ENCODE results near the gene CTSG.
A peak's percentile ranks its signal among the peaks of the same experiment; 100 is the strongest.
"Not testable (repeated sequence)": the region's sequence is repeated elsewhere in the genome, so short reads cannot be mapped to it uniquely, and the experiment has no call there.

Gene CTSG

DNA sequence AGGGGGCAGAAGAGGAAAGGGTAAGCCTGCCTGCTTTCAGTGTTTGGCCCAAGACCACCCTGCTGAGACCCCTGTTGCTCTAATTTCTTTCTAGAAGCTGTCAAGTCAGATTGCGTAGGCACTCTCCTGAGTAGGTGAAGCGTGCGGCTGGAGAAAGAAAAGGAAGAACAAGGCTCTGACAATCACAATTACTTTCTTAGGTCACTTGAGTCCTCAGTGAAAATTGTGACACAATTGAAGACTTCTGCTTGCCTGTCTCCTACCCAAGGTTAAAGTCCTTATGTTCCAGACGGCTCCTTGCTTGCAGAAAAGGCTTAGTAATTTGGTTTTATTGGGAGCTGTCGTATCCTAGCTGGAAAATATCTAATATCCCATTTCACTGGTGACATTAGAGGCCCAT, 721 bp upstream of the CTSG start:
- Mint-ChIP-seq H3K27me3 (peaks cover 17% of the 10 kb centered on the region), H3K9me3 (no peaks in the 10 kb centered on the region), H3K36me3 (no peaks in the 10 kb centered on the region), H3K4me3 (no peak overlapping the region), H3K4me1 (no peaks in the 10 kb centered on the region), H3K27ac (no peak overlapping the region)
- ATAC-seq = no peak

DNA sequence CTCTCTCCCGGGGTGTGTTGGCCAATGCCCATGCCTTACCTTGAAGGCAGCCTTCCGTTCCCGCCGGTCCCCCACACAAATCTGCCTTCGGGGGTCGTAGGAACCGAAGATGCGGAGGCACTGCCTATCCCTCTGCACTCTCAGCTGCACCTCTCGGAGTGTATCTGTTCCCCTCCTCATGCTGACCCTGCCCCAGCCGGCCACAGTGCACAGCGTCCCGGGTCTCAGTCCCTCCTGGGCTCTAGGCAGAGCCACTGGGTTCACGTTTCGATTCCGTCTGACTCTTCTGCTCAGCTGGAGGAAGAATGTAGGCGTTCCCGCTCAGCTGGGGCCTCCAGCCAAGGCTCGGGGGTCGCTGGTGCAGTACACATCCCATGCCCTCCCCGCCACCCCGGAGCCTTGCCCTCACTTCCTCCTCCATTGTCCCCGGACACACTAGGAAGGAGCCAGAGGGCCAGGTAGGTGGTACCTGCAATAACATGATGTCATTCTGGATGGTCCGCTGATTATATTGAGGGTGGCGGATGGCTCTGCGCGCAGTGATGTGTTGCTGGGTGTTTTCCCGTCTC, 1.8 kb downstream of the CTSG start:
- no peaks in the 10 kb centered on the region for H3K36me3 Mint-ChIP-seq
- H3K4me3 Mint-ChIP-seq = no peak overlapping the region
- no peak overlapping the region for H3K27ac Mint-ChIP-seq
- peak; percentile 36 for ATAC-seq
- H3K27me3 Mint-ChIP-seq = peaks cover 40% of the 10 kb centered on the region
- H3K9me3 Mint-ChIP-seq = peaks cover 7% of the 10 kb centered on the region
- H3K4me1 Mint-ChIP-seq = no peaks in the 10 kb centered on the region

DNA sequence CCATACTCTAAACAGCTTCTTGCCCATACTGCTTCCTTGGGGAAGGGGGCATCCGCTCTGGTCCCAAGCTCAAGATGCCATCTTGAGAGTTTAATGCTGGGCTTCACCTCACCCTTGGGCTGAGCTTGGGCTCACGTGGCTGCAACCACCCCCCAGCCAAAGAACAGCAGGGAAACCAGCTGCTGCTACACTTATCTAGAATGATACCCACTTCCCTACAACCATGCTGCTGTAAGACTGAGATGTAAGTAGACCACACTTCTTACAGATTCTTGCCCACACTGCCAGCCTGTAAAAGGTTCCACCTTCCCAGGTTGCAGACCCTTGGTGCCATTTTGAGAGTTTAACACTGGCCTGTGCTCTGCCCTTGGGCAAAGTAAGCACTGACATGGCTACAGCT, 9.7 kb downstream of the CTSG start:
- H3K4me3 Mint-ChIP-seq = no peak overlapping the region

DNA sequence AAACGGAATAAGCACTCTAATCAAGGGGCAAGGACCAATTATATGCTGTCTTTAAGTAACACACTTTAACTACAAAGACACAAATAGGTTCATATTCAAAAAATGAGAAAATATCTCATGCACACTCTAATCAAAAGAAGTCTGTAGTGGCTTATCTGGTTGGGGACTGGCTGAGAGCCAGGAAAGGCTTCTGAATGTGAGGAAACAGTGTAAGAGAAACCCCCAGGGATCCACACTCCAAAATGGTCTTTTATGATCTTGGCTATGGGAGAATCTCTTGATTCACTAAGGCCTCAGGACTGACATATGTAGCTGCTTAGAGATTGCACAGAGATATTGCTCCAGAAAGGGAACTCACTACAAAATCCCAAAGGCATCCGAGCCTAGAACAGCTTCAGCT, 10.3 kb downstream of the CTSG start:
- Mint-ChIP-seq H3K27me3 (peaks cover 58% of the 10 kb centered on the region), H3K4me1 (no peaks in the 10 kb centered on the region), H3K27ac (no peak overlapping the region), H3K4me3 (no peak overlapping the region), H3K9me3 (peaks cover 37% of the 10 kb centered on the region), H3K36me3 (peaks cover 14% of the 10 kb centered on the region)
- no peak for ATAC-seq

More for the DNA sequence above, 9.7 kb downstream of the CTSG start:
- Mint-ChIP-seq H3K9me3 (peaks cover 37% of the 10 kb centered on the region), H3K27ac (no peak overlapping the region), H3K36me3 (peaks cover 14% of the 10 kb centered on the region), H3K4me1 (no peaks in the 10 kb centered on the region), H3K27me3 (peaks cover 60% of the 10 kb centered on the region)
- no peak for ATAC-seq

DNA sequence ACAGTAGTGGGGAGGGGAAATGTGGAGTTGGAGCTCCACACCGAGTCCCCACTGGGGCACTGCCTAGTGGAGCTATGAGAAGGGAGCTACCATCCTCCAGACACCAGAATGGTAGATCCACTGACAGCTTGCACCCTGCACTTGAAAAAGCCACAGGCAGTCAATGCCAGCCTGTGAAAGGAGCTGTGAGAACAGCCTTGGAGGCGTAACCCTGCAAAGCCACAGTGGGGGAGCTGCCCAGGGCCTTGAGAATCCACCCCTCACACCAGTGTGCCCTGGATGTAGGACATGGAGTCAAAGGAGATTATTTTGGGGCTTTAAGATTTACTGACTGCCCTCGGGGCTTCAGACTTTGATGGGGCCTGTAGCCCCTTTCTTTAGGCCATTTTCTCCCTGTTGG, 12.5 kb downstream of the CTSG start:
- Mint-ChIP-seq H3K36me3 (peaks cover 12% of the 10 kb centered on the region), H3K27me3 (peaks cover 51% of the 10 kb centered on the region), H3K4me1 (no peaks in the 10 kb centered on the region), H3K4me3 (no peak overlapping the region), H3K9me3 (peaks cover 25% of the 10 kb centered on the region), H3K27ac (no peak overlapping the region)
- ATAC-seq = no peak

DNA sequence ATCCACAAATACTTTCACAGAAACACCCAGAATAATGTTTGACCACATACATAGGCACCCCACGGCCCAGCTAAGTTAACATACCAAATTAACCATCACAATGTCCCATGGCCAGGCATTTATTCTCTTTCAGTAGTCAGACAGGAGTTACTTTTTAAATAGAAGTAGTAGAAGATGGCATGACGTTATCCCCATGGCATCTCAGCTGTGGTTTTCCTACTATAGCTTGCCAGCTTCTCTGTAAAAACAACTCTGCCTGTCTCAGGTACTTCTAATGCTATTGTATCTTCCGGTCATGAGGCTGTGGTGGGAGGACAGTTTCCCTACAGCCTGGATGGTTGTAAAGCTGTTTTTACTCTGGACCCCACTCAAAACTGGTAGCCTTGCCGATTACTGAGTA, 19.3 kb downstream of the CTSG start:
- H3K4me3 Mint-ChIP-seq = no peak overlapping the region
- H3K27me3 Mint-ChIP-seq = peaks cover 27% of the 10 kb centered on the region
- H3K27ac Mint-ChIP-seq = no peak overlapping the region
- H3K9me3 Mint-ChIP-seq = peaks cover 9% of the 10 kb centered on the region
- no peak for ATAC-seq
- H3K4me1 Mint-ChIP-seq = no peaks in the 10 kb centered on the region
- H3K36me3 Mint-ChIP-seq = peaks cover 6% of the 10 kb centered on the region

DNA sequence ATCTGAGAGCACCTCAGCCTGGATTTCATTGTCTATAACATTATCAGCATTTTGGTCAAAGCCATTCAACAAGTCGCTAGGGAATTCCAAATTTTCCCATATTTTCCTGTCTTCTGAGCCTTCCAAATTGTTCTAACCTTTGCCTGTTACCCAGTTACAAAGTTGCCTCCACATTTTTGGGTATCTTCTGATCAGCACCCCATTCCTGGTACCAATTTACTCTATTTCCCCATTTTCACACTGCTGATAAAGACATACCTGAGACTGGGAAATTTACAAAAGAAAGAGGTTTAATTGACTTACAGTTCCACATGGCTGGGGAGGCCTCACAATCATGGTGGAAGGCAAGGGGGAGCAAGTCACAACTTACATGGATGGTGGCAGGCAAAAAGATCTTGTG, 27.0 kb downstream of the CTSG start:
- H3K36me3 Mint-ChIP-seq, ATAC-seq, H3K4me3 Mint-ChIP-seq, H3K27ac Mint-ChIP-seq, H3K4me1 Mint-ChIP-seq: not testable (repeated sequence)
- H3K9me3 Mint-ChIP-seq = peaks cover 31% of the 10 kb centered on the region
- H3K27me3 Mint-ChIP-seq = peaks cover 21% of the 10 kb centered on the region

DNA sequence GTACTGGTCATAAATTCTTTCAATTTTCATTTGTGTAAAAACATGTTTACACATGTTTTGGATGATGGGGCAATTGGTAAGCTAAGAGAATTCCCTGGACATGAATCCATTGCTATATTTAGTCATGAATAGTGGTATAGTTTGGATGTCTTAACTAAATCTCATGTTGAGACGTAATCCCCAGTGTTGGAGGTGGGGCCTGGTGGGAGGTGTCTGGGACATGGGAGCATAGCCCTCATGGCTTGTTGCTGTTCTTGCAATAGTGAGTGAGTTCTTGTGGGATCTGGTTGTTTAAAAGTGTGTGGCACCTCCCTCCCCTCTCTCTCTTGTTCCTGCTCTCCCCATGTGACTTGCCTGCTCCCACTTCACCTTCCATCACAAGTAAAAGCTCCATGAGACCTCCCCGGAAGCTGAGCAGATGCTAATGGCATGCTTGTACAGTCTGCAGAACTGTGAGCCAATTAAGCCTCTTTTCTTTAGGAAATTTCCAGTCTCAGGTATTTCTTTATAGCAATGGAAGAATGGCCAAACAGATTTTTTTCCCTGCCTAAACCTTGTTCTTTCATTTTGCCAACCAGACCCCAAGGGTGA, 33.6 kb downstream of the CTSG start:
- Mint-ChIP-seq H3K36me3 (no peaks in the 10 kb centered on the region), H3K27ac (no peak overlapping the region), H3K27me3 (peaks cover 24% of the 10 kb centered on the region), H3K4me3 (no peak overlapping the region), H3K4me1 (no peaks in the 10 kb centered on the region), H3K9me3 (peaks cover 29% of the 10 kb centered on the region)
- ATAC-seq = no peak

DNA sequence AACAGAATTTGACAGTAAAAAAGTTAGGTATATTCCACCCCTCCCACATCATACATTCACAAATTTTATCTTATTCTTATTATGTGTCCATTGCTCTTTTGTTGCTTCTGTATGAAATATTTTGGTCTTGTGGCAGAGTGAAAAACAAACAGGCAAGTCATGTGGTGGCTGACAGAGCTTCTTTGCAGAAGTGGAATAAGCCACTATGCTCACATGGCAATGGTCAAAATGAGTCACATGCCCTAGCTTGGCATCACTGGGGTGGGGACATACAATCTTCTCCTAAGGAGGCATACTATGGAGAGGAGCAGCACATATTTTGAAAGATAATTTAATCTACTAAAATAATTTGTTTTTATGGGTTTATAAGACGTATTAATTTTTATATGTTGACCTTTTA, 40.3 kb downstream of the CTSG start:
- H3K4me3 Mint-ChIP-seq = no peak overlapping the region
- H3K36me3 Mint-ChIP-seq = no peaks in the 10 kb centered on the region
- ATAC-seq = peak; percentile 24
- H3K4me1 Mint-ChIP-seq = peaks cover 13% of the 10 kb centered on the region
- peaks cover 13% of the 10 kb centered on the region for H3K9me3 Mint-ChIP-seq
- no peak overlapping the region for H3K27ac Mint-ChIP-seq
- peaks cover 10% of the 10 kb centered on the region for H3K27me3 Mint-ChIP-seq

DNA sequence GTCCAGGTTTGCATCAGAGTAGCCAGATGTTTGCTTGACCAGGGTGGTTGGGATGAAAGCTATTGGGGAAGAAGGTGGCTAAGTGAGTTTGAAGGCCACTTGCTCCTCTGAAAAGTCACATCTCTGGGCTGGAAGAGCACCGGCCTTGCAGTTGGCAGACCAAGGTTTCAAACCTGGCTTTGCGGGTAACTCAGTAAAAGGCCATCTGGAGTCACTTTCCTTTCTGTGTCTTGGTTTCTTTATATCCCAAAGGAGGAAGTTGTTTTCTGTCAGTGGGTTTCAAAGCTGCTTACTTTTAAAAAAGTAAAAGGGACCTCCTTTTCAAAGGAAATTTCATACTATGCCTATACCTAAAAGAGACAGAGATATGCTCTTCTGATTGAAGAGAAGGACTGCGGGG, 41.8 kb downstream of the CTSG start:
- Mint-ChIP-seq H3K9me3 (peaks cover 6% of the 10 kb centered on the region), H3K4me3 (no peak overlapping the region), H3K27ac (no peak overlapping the region), H3K27me3 (peaks cover 6% of the 10 kb centered on the region), H3K36me3 (no peaks in the 10 kb centered on the region), H3K4me1 (peaks cover 13% of the 10 kb centered on the region)
- ATAC-seq = no peak

DNA sequence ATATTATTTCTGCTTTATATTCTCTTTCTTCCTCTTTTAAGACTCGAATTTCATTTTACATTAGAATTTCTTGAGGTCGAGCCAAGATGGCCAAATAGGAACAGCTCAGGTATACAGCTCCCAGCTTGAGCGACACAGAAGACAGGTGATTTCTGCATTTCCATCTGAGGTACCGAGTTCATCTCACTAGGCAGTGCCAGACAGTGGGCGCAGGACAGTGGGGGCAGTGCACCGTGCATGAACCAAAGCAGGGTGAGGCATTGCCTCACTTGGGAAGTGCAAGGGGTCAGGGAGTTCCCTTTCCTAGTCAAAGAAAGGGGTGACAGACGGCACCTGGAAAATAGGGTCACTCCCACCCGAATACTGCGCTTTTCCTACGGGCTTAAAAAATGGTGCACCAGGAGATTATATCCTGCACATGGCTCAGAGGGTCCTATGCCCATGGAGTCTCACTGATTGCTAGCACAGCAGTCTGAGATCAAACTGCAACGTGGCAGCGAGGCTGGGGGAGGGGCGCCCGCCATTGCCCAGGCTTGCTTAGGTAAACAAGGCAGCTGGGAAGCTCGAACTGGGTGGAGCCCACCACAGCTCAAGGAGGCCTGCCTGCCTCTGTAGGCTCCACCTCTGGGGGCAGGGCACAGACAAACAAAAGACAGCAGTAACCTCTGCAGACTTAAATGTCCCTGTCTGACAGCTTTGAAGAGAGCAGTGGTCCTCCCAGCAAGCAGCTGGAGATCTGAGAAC, 50.0 kb downstream of the CTSG start:
- H3K27me3 Mint-ChIP-seq = peaks cover 43% of the 10 kb centered on the region
- not testable (repeated sequence) for H3K27ac Mint-ChIP-seq, H3K4me1 Mint-ChIP-seq, H3K4me3 Mint-ChIP-seq, ATAC-seq, H3K9me3 Mint-ChIP-seq, H3K36me3 Mint-ChIP-seq
